ENCODE measurements around the gene GCSH.
"Not testable (repeated sequence)": the region's sequence is repeated elsewhere in the genome, so short reads cannot be mapped to it uniquely, and the experiment has no call there.

GCSH gene

DNA sequence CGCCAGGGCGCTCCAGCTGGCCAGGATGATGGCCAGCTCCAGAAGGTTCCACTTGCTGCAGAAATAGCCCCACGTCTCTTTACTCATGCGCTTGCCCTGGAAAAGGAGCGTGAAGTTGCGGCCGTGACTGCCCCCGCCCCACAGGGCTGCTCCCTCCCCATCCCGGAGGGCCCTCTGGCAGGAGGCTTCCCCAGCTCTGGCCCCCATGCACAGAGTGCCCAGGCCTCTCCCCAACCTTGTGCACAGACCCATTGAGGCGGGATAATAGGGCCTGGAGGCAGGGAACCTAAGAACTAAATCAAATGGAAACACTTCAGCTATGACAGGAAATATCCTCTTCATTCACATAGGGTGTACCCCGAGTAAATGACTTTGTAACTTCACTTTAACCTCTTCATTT, 21.2 kb upstream of the GCSH start:
- TF ChIP-seq, protein P1, sequence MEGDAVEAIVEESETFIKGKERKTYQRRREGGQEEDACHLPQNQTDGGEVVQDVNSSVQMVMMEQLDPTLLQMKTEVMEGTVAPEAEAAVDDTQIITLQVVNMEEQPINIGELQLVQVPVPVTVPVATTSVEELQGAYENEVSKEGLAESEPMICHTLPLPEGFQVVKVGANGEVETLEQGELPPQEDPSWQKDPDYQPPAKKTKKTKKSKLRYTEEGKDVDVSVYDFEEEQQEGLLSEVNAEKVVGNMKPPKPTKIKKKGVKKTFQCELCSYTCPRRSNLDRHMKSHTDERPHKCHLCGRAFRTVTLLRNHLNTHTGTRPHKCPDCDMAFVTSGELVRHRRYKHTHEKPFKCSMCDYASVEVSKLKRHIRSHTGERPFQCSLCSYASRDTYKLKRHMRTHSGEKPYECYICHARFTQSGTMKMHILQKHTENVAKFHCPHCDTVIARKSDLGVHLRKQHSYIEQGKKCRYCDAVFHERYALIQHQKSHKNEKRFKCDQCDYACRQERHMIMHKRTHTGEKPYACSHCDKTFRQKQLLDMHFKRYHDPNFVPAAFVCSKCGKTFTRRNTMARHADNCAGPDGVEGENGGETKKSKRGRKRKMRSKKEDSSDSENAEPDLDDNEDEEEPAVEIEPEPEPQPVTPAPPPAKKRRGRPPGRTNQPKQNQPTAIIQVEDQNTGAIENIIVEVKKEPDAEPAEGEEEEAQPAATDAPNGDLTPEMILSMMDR (IDR thresholded peaks at IDR 0.05; ENCODE audit: control insufficient read depth, insufficient read depth, low read depth, low read length, missing control alignments) = no peak
- DNase-seq (ENCODE audit: low read depth) = no peak
- no peak overlapping the region for H3K4me3 ChIP-seq (ENCODE audit: control insufficient read depth, low read depth, low read length)

DNA sequence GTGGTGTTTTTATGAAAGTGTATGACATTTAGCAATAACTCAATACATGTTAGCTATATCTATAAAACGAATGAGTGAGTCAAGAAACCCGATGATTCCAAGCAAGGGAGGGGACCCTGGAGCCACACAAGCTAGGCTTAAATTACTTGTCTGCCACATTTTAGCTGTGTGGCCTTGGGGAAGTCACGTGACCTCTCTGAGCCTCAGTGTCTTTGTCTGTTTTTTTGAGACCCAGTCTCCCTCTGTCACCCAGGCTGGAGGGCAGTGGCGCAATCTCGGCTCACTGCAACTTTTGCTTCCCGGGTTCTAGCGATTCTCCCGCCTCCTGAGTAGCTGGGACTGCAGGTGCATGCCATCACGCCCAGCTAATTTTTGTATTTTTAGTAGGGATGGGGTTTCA, 20.1 kb upstream of the GCSH start:
- H3K4me3 ChIP-seq (ENCODE audit: control insufficient read depth, low read depth, low read length) = no peak overlapping the region
- TF ChIP-seq, protein P1 (IDR thresholded peaks at IDR 0.05; ENCODE audit: control insufficient read depth, insufficient read depth, low read depth, low read length, missing control alignments) = no peak
- DNase-seq (ENCODE audit: low read depth) = no peak

DNA sequence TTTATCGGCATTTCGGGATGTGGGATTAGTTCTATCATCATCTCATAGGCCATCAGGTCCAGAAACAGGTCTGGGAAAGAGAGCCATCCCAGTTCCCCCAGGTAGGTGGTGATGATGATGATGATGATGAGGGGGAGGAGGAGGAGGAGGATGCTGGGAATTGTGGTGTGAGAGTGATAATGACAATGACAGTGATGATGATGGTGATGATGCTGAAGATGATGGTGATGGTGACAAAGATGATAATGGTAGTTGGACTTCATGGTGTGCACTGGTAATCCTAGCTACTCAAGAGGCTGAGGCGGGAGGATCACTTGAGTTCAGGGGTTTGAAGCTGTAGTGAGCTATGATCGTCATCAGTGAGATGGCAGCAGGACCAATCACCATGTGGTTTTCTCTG, 16.3 kb upstream of the GCSH start:
- TF ChIP-seq, protein P1 (IDR thresholded peaks at IDR 0.05; ENCODE audit: control insufficient read depth, insufficient read depth, low read depth, low read length, missing control alignments) = no peak
- DNase-seq (ENCODE audit: low read depth) = no peak
- no peak overlapping the region for H3K4me3 ChIP-seq (ENCODE audit: control insufficient read depth, low read depth, low read length)

DNA sequence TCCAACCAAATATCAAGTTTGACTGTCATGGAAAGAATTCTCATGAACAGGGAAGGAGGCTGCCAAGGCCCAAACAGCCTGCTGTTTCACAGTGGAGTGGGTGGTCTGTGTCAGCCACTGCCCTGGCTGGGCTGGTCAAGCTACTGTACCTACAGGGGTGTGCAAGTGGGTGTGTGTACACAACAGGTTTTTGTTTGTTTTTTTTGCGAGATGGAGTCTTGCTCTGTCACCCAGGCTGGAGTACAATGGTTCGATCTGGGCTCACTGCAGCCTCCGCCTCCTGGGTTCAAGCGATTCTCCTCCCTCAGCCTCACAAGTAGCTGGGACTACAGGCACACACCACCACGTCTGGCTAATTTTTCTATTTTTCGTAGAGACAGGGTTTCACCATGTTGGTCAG, 13.1 kb upstream of the GCSH start:
- not testable (repeated sequence) for DNase-seq (ENCODE audit: low read depth); H3K4me3 ChIP-seq (ENCODE audit: control insufficient read depth, low read depth, low read length)

DNA sequence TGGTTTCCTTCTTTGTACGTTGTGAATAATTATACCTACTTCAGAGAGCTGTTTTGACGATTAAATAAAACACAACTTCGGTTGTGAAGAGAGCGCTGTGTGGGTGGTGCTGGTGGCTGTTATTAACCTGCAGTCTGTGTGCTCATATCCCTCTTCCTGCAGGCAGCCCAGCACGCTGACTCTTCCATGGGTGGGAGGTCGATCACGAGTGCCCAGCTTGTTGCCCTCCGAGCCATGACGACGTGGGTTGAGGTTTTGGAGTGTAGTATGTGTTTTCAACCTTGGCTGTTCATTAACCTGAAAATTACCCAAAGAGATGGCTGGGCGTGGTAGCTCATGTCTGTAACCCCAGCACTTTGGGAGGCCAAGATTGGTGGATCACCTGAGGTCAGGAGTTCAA, 11.3 kb upstream of the GCSH start:
- no peak for DNase-seq (ENCODE audit: low read depth)
- TF ChIP-seq, protein P1 (IDR thresholded peaks at IDR 0.05; ENCODE audit: control insufficient read depth, insufficient read depth, low read depth, low read length, missing control alignments) = no peak
- no peak overlapping the region for H3K4me3 ChIP-seq (ENCODE audit: control insufficient read depth, low read depth, low read length)

DNA sequence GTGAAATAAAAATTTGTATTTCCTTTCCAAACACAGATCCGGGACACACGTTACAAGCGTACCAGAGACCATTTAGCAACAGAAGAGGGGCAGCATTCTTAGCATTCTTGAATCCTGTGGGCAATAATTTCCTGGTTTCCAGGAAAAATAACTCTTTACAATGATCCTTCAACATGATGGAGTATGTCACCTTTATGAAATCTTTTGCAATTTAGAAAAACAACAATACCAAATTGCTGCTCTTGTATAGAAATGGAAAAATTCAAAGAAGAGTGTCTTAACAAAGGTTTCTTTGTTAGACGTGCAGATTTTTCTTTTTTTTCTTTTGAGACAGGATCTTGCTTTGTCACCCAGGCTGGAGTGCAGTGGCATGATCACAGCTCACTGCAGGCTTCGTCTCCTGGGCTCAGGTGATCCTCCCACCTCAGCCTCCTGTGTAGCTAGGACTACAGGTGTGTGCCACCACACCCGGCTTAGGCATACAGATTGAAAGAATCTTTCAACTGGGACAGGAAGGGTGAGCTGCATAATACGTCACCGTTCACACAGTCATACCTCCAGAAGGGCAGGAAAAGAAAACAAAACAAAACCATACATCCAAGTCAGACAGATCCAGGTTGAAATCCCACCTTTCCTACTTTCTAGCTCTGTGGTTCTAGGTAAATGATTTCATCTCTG, 10.8 kb upstream of the GCSH start:
- no peak for DNase-seq (ENCODE audit: low read depth)
- no peak overlapping the region for H3K4me3 ChIP-seq (ENCODE audit: control insufficient read depth, low read depth, low read length)
- TF ChIP-seq, protein P1 (IDR thresholded peaks at IDR 0.05; ENCODE audit: control insufficient read depth, insufficient read depth, low read depth, low read length, missing control alignments) = no peak

DNA sequence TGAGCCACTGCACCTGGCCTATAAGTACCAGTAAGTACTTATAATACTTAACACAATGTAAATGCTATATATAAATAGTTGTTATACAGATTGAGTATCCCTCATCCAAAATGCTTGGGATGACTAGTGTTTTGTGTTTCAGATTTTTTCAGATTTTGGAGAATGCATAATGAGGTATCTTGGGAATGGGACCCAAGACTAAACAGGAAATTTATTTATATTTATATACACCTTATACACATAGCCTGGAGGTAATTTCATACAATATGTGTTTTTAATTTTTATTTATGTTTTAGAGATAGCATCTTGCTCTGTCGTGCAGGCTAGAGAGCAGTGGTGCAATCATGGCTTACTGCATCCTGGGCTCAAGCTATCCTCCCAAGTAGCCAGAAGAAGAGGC, 9.8 kb upstream of the GCSH start:
- no peak overlapping the region for H3K4me3 ChIP-seq (ENCODE audit: control insufficient read depth, low read depth, low read length)
- DNase-seq (ENCODE audit: low read depth) = no peak
- TF ChIP-seq, protein P1 (IDR thresholded peaks at IDR 0.05; ENCODE audit: control insufficient read depth, insufficient read depth, low read depth, low read length, missing control alignments) = no peak

Measured in AG09309 (cell line).